ENCODE data around the gene ZNF143. TPM values are rescaled to one million over a fixed set of nuclear protein-coding genes. Genes with fewer than 3 reads are reported as not detected.

Gene ZNF143
- total RNA-seq, 1 experiment from 2014 or later, result 35.8 TPM

GRCh38 chr11:9525116-9525515 is 64.3 kb downstream of the ZNF143 start (continued):
- no peak for TF ChIP-seq KAT7 (CRISPR knock-in tag; IDR thresholded peaks at IDR 0.05; ENCODE audit: borderline replicate concordance)
- TF ChIP-seq, protein P1, sequence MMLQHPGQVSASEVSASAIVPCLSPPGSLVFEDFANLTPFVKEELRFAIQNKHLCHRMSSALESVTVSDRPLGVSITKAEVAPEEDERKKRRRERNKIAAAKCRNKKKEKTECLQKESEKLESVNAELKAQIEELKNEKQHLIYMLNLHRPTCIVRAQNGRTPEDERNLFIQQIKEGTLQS (CRISPR knock-in tag; conservative IDR thresholded peaks at IDR 0.05), result no peak

GRCh38 chr11:9527481-9528135 is 66.8 kb downstream of the ZNF143 start:
- POLR2A ChIA-PET, result no interaction called here

More at GRCh38 chr11:9527481-9528135, 66.8 kb downstream of the ZNF143 start:
- TF ChIP-seq PREB (CRISPR knock-in tag; IDR thresholded peaks at IDR 0.05; ENCODE audit: borderline replicate concordance) (no peak), NR3C1 (CRISPR knock-in tag; conservative IDR thresholded peaks at IDR 0.05; ENCODE audit: low read depth) (no peak), ZNF232 (CRISPR knock-in tag; IDR thresholded peaks at IDR 0.05) (no peak), GTF2I (CRISPR knock-in tag; conservative IDR thresholded peaks at IDR 0.05) (no peak), ZNF281 (CRISPR knock-in tag; IDR thresholded peaks at IDR 0.05) (no peak), TEAD4 (CRISPR knock-in tag; IDR thresholded peaks at IDR 0.05) (no peak), ZNF396 (CRISPR knock-in tag; IDR thresholded peaks at IDR 0.05; ENCODE audit: borderline replicate concordance) (no peak), FOXP1 (CRISPR knock-in tag; IDR thresholded peaks at IDR 0.05; ENCODE audit: borderline replicate concordance) (no peak), E2F4 (CRISPR knock-in tag; IDR thresholded peaks at IDR 0.05; ENCODE audit: borderline replicate concordance, low read depth) (no peak), ZBTB21 (CRISPR knock-in tag; IDR thresholded peaks at IDR 0.05; ENCODE audit: borderline replicate concordance) (no peak), TP53 (CRISPR knock-in tag; IDR thresholded peaks at IDR 0.05) (no peak), ZNF138 (CRISPR knock-in tag; conservative IDR thresholded peaks at IDR 0.05) (no peak), USF1 (CRISPR knock-in tag; IDR thresholded peaks at IDR 0.05) (no peak), EMX1 (CRISPR knock-in tag; IDR thresholded peaks at IDR 0.05) (no peak), IRF1 (CRISPR knock-in tag; IDR thresholded peaks at IDR 0.05) (no peak)
- TF ChIP-seq, protein P2, sequence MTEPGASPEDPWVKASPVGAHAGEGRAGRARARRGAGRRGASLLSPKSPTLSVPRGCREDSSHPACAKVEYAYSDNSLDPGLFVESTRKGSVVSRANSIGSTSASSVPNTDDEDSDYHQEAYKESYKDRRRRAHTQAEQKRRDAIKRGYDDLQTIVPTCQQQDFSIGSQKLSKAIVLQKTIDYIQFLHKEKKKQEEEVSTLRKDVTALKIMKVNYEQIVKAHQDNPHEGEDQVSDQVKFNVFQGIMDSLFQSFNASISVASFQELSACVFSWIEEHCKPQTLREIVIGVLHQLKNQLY (CRISPR knock-in tag; IDR thresholded peaks at IDR 0.05), result no peak
- TF ChIP-seq, protein P3, sequence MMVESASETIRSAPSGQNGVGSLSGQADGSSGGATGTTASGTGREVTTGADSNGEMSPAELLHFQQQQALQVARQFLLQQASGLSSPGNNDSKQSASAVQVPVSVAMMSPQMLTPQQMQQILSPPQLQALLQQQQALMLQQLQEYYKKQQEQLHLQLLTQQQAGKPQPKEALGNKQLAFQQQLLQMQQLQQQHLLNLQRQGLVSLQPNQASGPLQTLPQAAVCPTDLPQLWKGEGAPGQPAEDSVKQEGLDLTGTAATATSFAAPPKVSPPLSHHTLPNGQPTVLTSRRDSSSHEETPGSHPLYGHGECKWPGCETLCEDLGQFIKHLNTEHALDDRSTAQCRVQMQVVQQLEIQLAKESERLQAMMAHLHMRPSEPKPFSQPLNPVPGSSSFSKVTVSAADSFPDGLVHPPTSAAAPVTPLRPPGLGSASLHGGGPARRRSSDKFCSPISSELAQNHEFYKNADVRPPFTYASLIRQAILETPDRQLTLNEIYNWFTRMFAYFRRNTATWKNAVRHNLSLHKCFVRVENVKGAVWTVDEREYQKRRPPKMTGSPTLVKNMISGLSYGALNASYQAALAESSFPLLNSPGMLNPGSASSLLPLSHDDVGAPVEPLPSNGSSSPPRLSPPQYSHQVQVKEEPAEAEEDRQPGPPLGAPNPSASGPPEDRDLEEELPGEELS (CRISPR knock-in tag; IDR thresholded peaks at IDR 0.05), result no peak
- TF ChIP-seq, protein P4, sequence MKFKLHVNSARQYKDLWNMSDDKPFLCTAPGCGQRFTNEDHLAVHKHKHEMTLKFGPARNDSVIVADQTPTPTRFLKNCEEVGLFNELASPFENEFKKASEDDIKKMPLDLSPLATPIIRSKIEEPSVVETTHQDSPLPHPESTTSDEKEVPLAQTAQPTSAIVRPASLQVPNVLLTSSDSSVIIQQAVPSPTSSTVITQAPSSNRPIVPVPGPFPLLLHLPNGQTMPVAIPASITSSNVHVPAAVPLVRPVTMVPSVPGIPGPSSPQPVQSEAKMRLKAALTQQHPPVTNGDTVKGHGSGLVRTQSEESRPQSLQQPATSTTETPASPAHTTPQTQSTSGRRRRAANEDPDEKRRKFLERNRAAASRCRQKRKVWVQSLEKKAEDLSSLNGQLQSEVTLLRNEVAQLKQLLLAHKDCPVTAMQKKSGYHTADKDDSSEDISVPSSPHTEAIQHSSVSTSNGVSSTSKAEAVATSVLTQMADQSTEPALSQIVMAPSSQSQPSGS (CRISPR knock-in tag; IDR thresholded peaks at IDR 0.05; ENCODE audit: borderline replicate concordance, low read depth), result no peak
- TF ChIP-seq, protein P5, sequence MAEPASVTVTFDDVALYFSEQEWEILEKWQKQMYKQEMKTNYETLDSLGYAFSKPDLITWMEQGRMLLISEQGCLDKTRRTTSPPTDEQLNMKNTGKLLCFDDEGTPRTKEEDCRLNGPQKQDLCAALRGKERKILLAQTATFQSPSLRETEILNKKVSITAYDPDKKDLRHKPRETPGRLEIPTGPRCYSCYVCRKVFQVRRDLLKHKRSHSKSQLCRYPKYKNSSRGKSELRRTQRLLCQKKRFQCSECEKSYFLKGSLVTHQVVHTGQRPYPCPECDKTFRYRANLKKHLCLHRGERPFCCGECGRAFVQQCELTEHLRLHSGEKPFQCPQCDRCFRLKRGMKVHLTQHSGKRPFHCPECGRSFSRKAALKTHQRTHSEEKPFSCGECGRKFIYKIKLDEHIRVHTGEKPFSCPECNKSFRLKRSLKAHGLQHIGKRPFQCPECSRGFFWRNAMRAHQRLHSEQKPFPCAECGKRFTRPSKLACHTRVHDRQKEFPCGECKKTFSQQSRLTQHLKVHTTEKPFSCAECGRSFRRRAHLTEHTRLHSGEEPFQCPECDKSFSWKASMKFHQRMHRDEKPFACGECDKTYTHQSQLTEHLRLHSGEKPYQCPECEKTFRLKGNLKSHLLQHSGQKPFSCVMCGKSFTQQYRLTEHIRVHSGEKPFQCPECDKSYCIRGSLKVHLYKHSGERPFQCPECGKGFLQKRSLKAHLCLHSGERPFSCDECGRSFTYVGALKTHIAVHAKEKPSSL (CRISPR knock-in tag; conservative IDR thresholded peaks at IDR 0.05), result no peak
- Mint-ChIP-seq H3K9me3 (no peaks in the 10 kb centered on the region), H3K27ac (peak overlapping the region; percentile 58), H3K4me3 (no peak overlapping the region), H3K36me3 (peaks cover 26% of the 10 kb centered on the region), H3K27me3 (ENCODE audit: low read depth) (no peaks in the 10 kb centered on the region), H3K4me1 (peaks cover 36% of the 10 kb centered on the region)
- CTCF ChIA-PET, result interaction anchor here (2.8 kb wide), 1 partner anchor 21 kb away, joined by 20 read pairs; no protein-coding TSS in a partner anchor
- DNase-seq (ENCODE audit: low spot score), result no peak
- no peak for ATAC-seq

Measured in WTC11 (cell line).